HEK293 (cell line): Measurements from ENCODE around the gene GJD3.

ENCODE experiments used
- MEIS1 ChIP-seq: sonication (generic); formaldehyde crosslinking; IDR thresholded peaks from 2 replicates; pipeline ENCODE4 v1.8.1; 2022; ENCODE audit warnings: missing genetic modification reagents, mild to moderate bottlenecking, borderline replicate concordance
- TCF7L2 ChIP-seq: IDR thresholded peaks from 2 replicates; pipeline ENCODE4 v1.6.1; 2011; ENCODE audit warnings: low read depth, mild to moderate bottlenecking, inconsistent platforms, low read length, moderate library complexity, borderline replicate concordance
- YY2 ChIP-seq: fragments of 450-650 bp; formaldehyde crosslinking; IDR thresholded peaks from 2 replicates; pipeline ENCODE4 v1.5.1; 2016; ENCODE audit warnings: missing biosample characterization, missing genetic modification characterization
- ZNF274 ChIP-seq, 2 experiments: fragments of 200-500 bp in 1 of 2; fragments of 450-650 bp in 1 of 2; sonication (Bioruptor generic) in 1 of 2; formaldehyde crosslinking in 1 of 2; IDR thresholded peaks; 2 replicates each; pipeline versions ENCODE4 v1.5.1 to v1.6.1; 2014 to 2016; ENCODE audit warnings: borderline replicate concordance in 1 of 2, inconsistent platforms in 1 of 2, low read length in 1 of 2, missing biosample characterization in 1 of 2, missing genetic modification characterization in 1 of 2
- ZNF530 ChIP-seq: fragments of 450-650 bp; formaldehyde crosslinking; IDR thresholded peaks from 2 replicates; pipeline ENCODE4 v1.5.1; 2016; ENCODE audit warnings: low read depth, missing biosample characterization, missing genetic modification characterization
- ZNF768 ChIP-seq: fragments of 450-650 bp; formaldehyde crosslinking; IDR thresholded peaks from 2 replicates; pipeline ENCODE4 v1.5.1; 2018; ENCODE audit warnings: missing biosample characterization, mild to moderate bottlenecking, missing genetic modification characterization
- TF ChIP-seq, protein P1 (sequence below): fragments of 450-650 bp; formaldehyde crosslinking; IDR thresholded peaks from 2 replicates; pipeline ENCODE4 v1.5.1; 2016; ENCODE audit warnings: missing biosample characterization, missing genetic modification characterization, low read depth
- TF ChIP-seq, protein P2 (sequence below): fragments of 450-650 bp; formaldehyde crosslinking; IDR thresholded peaks from 2 replicates; pipeline ENCODE4 v1.5.1; 2016; ENCODE audit warnings: missing biosample characterization, missing genetic modification characterization
- TF ChIP-seq, protein P3 (sequence below): fragments of 450-650 bp; formaldehyde crosslinking; IDR thresholded peaks from 2 replicates; pipeline ENCODE4 v1.5.1; 2016; ENCODE audit warnings: missing biosample characterization, missing genetic modification characterization, low read depth
- TF ChIP-seq, protein P4 (sequence below): sonication (generic); formaldehyde crosslinking; IDR thresholded peaks from 2 replicates; pipeline ENCODE4 v1.8.1; 2022; ENCODE audit warnings: mild to moderate bottlenecking, moderate library complexity, missing genetic modification reagents
- TF ChIP-seq, protein P5 (sequence below): fragments of 450-650 bp; formaldehyde crosslinking; IDR thresholded peaks from 2 replicates; pipeline ENCODE4; 2016; ENCODE audit warnings: missing biosample characterization, missing genetic modification characterization
- TF ChIP-seq, protein P6 (sequence below): fragments of 450-650 bp; formaldehyde crosslinking; IDR thresholded peaks from 2 replicates; pipeline ENCODE4 v1.5.1; 2017; ENCODE audit warnings: missing biosample characterization, mild to moderate bottlenecking, missing genetic modification characterization, moderate library complexity

DNA sequence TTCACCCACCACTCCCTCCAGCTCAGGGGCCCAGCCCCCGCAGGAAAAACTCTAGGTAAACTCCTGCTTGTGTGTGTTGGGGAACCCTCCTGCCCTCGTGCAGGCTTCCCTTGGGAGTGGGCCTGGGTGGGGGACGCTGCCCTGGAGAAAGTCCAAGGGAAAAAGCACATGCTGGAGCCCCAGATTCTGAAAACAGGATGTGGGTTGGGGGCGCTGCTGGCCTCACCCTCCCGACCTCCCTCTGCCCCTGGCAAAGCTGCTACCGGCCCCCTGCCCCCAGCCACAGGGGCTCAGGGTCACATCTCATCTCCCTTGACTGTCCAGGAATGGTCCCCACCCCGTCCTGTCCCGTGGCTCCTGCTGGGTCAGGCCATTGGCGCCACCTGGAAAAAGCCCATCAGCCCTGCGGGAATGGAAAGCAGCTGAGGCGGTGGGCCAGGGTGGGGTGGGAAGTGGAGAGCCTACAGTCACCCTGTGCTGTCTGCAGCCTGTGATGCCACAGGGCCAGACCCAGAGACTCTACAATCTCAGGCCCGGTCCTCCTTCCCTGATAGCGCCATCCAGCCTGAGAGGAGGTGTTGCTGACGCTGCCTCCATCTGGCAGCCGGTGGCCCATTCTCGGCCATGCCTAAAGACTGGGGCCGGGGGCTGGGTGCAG is 2.5 kb upstream of the GJD3 start:
- TF ChIP-seq, protein P1, sequence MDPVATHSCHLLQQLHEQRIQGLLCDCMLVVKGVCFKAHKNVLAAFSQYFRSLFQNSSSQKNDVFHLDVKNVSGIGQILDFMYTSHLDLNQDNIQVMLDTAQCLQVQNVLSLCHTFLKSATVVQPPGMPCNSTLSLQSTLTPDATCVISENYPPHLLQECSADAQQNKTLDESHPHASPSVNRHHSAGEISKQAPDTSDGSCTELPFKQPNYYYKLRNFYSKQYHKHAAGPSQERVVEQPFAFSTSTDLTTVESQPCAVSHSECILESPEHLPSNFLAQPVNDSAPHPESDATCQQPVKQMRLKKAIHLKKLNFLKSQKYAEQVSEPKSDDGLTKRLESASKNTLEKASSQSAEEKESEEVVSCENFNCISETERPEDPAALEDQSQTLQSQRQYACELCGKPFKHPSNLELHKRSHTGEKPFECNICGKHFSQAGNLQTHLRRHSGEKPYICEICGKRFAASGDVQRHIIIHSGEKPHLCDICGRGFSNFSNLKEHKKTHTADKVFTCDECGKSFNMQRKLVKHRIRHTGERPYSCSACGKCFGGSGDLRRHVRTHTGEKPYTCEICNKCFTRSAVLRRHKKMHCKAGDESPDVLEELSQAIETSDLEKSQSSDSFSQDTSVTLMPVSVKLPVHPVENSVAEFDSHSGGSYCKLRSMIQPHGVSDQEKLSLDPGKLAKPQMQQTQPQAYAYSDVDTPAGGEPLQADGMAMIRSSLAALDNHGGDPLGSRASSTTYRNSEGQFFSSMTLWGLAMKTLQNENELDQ (tag by site-specific recombination) = no peak
- TF ChIP-seq, protein P2, sequence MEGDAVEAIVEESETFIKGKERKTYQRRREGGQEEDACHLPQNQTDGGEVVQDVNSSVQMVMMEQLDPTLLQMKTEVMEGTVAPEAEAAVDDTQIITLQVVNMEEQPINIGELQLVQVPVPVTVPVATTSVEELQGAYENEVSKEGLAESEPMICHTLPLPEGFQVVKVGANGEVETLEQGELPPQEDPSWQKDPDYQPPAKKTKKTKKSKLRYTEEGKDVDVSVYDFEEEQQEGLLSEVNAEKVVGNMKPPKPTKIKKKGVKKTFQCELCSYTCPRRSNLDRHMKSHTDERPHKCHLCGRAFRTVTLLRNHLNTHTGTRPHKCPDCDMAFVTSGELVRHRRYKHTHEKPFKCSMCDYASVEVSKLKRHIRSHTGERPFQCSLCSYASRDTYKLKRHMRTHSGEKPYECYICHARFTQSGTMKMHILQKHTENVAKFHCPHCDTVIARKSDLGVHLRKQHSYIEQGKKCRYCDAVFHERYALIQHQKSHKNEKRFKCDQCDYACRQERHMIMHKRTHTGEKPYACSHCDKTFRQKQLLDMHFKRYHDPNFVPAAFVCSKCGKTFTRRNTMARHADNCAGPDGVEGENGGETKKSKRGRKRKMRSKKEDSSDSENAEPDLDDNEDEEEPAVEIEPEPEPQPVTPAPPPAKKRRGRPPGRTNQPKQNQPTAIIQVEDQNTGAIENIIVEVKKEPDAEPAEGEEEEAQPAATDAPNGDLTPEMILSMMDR (tag by site-specific recombination) = no peak
- TF ChIP-seq, protein P3, sequence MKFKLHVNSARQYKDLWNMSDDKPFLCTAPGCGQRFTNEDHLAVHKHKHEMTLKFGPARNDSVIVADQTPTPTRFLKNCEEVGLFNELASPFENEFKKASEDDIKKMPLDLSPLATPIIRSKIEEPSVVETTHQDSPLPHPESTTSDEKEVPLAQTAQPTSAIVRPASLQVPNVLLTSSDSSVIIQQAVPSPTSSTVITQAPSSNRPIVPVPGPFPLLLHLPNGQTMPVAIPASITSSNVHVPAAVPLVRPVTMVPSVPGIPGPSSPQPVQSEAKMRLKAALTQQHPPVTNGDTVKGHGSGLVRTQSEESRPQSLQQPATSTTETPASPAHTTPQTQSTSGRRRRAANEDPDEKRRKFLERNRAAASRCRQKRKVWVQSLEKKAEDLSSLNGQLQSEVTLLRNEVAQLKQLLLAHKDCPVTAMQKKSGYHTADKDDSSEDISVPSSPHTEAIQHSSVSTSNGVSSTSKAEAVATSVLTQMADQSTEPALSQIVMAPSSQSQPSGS = no peak
- TF ChIP-seq, protein P4, sequence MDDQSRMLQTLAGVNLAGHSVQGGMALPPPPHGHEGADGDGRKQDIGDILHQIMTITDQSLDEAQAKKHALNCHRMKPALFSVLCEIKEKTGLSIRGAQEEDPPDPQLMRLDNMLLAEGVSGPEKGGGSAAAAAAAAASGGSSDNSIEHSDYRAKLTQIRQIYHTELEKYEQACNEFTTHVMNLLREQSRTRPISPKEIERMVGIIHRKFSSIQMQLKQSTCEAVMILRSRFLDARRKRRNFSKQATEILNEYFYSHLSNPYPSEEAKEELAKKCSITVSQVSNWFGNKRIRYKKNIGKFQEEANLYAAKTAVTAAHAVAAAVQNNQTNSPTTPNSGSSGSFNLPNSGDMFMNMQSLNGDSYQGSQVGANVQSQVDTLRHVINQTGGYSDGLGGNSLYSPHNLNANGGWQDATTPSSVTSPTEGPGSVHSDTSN (CRISPR knock-in tag) = no peak
- TF ChIP-seq, protein P5, sequence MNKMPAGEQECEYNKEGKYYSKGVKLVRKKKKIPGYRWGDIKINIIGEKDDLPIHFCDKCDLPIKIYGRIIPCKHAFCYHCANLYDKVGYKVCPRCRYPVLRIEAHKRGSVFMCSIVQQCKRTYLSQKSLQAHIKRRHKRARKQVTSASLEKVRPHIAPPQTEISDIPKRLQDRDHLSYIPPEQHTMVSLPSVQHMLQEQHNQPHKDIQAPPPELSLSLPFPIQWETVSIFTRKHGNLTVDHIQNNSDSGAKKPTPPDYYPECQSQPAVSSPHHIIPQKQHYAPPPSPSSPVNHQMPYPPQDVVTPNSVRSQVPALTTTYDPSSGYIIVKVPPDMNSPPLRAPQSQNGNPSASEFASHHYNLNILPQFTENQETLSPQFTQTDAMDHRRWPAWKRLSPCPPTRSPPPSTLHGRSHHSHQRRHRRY (tag by site-specific recombination) = no peak
- TF ChIP-seq ZNF530 (tag by site-specific recombination) = no peak
- TF ChIP-seq TCF7L2 = no peak
- TF ChIP-seq ZNF274 (IDR thresholded peaks at IDR 0.05; ENCODE audit: low read length) = no peak
- no peak for TF ChIP-seq ZNF274 (tag by site-specific recombination; IDR thresholded peaks at IDR 0.05; ENCODE audit: borderline replicate concordance)
- TF ChIP-seq ZNF768 (tag by site-specific recombination) = no peak
- TF ChIP-seq, protein P6, sequence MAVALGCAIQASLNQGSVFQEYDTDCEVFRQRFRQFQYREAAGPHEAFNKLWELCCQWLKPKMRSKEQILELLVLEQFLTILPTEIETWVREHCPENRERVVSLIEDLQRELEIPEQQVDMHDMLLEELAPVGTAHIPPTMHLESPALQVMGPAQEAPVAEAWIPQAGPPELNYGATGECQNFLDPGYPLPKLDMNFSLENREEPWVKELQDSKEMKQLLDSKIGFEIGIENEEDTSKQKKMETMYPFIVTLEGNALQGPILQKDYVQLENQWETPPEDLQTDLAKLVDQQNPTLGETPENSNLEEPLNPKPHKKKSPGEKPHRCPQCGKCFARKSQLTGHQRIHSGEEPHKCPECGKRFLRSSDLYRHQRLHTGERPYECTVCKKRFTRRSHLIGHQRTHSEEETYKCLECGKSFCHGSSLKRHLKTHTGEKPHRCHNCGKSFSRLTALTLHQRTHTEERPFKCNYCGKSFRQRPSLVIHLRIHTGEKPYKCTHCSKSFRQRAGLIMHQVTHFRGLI = no peak
- no peak for TF ChIP-seq YY2
- no peak for TF ChIP-seq MEIS1
